ENCODE data around the gene MPV17L2. TPM values are rescaled to one million over a fixed set of nuclear protein-coding genes. Genes with fewer than 3 reads are reported as not detected.

MPV17L2 gene
- total RNA-seq (2022; extraction: Qiagen RNA extraction), result 7.9 to 12.4 TPM (median 12.0 TPM) in 5 replicates

GRCh38 chr19:18192673-18193387 lies at the start of gene MPV17L2:
Gene MPV17L2, plus strand, starts transcription at chr19:18193218. Its CDS starts 64 bp downstream, at chr19:18193282.

GRCh38 chr19:18152817-18153555 lies 40.0 kb upstream of the MPV17L2 start, which contains the start of gene PIK3R2:
Gene PIK3R2, plus strand, starts transcription at chr19:18153163. Its CDS starts 2,717 bp downstream, at chr19:18155880.

GRCh38 chr19:18173572-18174288 lies 19.3 kb upstream of the MPV17L2 start, which contains the start of gene IFI30:
Gene IFI30, plus strand, starts transcription at chr19:18173813. Its CDS starts 29 bp downstream, at chr19:18173842.

DNA sequence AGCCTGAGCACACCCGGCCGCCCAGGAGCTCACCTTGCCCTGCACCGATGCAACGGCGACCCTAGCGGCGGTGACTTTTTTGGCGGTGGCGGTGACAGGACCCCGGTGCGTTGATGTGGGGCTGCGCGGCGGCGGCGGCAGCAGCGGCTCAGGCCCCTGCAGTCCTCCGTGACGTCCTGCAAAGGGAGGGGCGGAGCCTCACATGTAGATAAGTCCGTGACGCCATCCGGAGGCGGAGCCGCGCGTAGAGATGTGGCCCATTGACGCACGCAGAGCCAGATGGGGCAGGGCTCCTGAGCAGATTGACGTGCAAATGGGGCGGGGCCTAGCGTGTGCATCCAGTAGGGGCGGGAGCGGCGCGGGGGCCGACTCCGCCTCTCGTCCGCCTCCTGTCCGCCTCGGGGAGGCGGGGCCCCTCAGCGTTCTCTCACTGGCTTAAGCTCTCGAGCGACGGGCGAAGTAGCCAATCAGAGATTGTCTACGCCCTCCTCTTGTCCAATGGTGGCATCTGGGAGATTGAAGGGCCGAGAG lies 10.9 kb downstream of the MPV17L2 start, which contains the start of gene RAB3A:
RAB3A (minus strand) TSS at position 180 of the 531 bp plus-strand sequence. CDS start 1,302 bp downstream, outside the sequence.

GRCh38 chr19:18225702-18226468 lies 32.9 kb downstream of the MPV17L2 start, which contains the start of gene PDE4C:
Gene PDE4C, minus strand, starts transcription at chr19:18226438. Its CDS starts 23 bp downstream, at chr19:18226415.

Other genes starting within 250 kb of the MPV17L2 start
- 0.28 to 0.92 TPM (median 0.65 TPM) in 5 replicates for gene KCNN1, start 226.1 kb upstream of the MPV17L2 start, total RNA-seq (2022; extraction: Qiagen RNA extraction)
- gene ARRDC2, start 185.0 kb upstream of the MPV17L2 start, total RNA-seq (2022; extraction: Qiagen RNA extraction), result 47.9 to 64.2 TPM (median 62.6 TPM) in 5 replicates
- gene IL12RB1, start 106.3 kb upstream of the MPV17L2 start, total RNA-seq (2022; extraction: Qiagen RNA extraction), result not detected in 5 replicates
- gene MAST3, start 95.4 kb upstream of the MPV17L2 start, total RNA-seq (2022; extraction: Qiagen RNA extraction), result 1.8 to 2.5 TPM (median 2.2 TPM) in 5 replicates
- 5.4 to 11.7 TPM (median 10.6 TPM) in 5 replicates for gene PIK3R2, start 40.1 kb upstream of the MPV17L2 start, total RNA-seq (2022; extraction: Qiagen RNA extraction)
- gene IFI30, start 19.4 kb upstream of the MPV17L2 start, total RNA-seq (2022; extraction: Qiagen RNA extraction), result 11.7 to 19.6 TPM (median 14.7 TPM) in 5 replicates
- 0.46 to 0.72 TPM (median 0.55 TPM) in 5 replicates for gene RAB3A, start 10.8 kb downstream of the MPV17L2 start, total RNA-seq (2022; extraction: Qiagen RNA extraction)
- gene PDE4C, start 33.2 kb downstream of the MPV17L2 start, total RNA-seq (2022; extraction: Qiagen RNA extraction), result 0.21 to 0.44 TPM (median 0.27 TPM) in 5 replicates
- 0.62 to 0.92 TPM (median 0.81 TPM) in 5 replicates for gene IQCN, start 81.2 kb downstream of the MPV17L2 start, total RNA-seq (2022; extraction: Qiagen RNA extraction)
- 24.1 to 51.7 TPM (median 47.6 TPM) in 5 replicates for gene JUND, start 88.4 kb downstream of the MPV17L2 start, total RNA-seq (2022; extraction: Qiagen RNA extraction)
- gene LSM4, start 129.9 kb downstream of the MPV17L2 start, total RNA-seq (2022; extraction: Qiagen RNA extraction), result 220 to 252 TPM (median 232 TPM) in 5 replicates
- gene PGPEP1, start 147.4 kb downstream of the MPV17L2 start, total RNA-seq (2022; extraction: Qiagen RNA extraction), result 1.8 to 2.8 TPM (median 2.2 TPM) in 5 replicates
- 10.6 to 23.6 TPM (median 18.0 TPM) in 5 replicates for gene GDF15, start 192.9 kb downstream of the MPV17L2 start, total RNA-seq (2022; extraction: Qiagen RNA extraction)
- 0.06 TPM in 1 of 5 replicates, not detected in the others for gene LRRC25, start 204.4 kb downstream of the MPV17L2 start, total RNA-seq (2022; extraction: Qiagen RNA extraction)
- gene SSBP4, start 226.2 kb downstream of the MPV17L2 start, total RNA-seq (2022; extraction: Qiagen RNA extraction), result 37.8 to 50.9 TPM (median 47.3 TPM) in 5 replicates
- 26.7 to 47.4 TPM (median 41.5 TPM) in 5 replicates for gene ISYNA1, start 244.9 kb downstream of the MPV17L2 start, total RNA-seq (2022; extraction: Qiagen RNA extraction)